Stimulated activated CD8-positive, alpha-beta memory T cell treated with anti-CD3 and anti-CD28 coated beads, Interleukin-7, amount 100 ng/mL, for 1 hour (primary cell): Measurements from ENCODE around the gene ST7L.

Experiments
- DNase-seq, 2 donors: peaks; one replicate each; pipeline ENCODE4 v3.0.0-alpha.2; 2020; ENCODE audit warnings: low read depth in 2 of 2

Gene ST7L

GRCh38 chr1:112546076-112546475, 72.9 kb downstream of the ST7L start:
- no peak for DNase-seq

DNA sequence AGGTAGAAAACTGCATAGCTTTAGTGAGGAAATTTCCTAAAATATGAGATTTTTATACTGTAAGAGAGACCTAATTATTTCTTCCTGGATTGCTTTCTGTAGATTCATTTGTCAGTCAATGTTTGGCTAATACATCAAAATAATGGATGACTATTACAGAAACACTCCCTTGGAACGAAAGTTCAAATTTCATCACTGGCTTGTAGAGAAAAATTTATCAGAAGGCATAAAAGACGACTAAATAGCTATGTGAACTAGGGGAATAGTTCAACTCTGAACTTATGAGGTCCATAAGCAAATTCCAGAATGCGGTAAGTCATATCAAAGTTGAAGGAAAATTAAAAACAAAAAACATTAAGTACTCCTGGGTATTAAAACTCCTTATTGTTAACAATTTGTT, 74.2 kb downstream of the ST7L start:
- no peak for DNase-seq

DNA sequence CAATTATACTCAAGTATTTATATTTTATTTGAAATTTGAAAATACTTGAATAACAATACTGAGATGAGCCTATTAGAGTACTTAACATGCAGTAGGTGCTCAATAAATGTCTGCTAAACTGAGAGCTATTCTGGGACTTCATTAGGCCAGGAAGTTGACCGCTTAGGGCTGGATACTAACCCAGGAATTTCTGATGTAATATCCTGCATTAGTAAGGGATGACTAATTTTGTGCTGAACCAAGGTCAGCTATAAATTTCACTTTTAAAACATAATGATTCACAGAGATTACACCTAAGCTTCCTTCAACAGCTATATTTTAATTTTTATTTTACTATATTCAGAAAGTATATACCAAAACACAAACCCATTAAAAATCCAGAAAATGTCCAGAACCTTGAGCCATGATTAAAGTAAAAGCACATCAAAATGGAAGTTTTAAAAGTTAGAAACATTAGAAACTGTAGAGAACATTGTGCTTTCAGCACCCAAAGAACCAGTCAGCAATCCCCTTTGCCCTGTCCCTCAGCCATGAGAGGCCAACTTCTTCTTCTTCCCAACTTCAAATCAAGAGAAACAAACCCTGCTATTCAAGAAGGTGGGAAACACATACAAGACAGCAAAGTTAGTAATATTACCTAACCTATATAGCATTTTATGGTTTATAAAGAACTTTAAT, 74.8 kb downstream of the ST7L start:
- DNase-seq = no peak

DNA sequence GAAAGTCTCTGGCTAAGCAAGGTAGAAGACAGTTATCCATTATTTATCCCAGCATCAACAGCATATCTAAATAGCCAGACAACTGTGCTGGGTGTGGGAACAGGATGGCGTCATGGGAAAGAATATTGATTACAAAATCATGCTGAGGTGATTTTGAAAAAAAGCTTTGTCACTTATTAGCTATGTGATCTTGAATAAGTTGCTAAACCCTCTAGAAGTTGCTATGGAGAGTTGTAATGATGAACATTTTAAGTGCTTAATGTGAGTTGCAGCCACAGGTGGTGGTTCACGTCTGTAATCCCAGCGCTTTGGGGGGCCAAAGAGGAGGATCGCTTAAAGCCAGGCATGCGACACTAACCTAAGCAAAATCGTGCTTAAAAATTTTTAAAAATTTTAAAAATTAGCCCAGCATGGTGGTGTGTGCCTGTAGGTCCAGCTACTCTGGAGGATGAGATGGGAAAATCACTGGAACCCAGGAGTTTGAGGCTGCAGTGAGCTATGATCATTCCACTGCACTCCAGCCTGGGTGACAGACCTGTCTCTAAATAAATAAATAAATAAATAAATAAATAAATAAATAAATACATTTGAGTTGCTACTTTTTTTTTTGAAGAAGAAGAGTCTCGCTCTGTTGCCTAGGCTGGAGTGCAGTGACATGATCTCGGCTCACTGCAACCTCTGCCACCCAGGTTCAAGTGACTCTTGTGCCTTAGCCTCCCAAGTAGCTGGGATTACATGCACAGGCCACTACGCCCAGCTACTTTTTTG, 76.6 kb downstream of the ST7L start:
- DNase-seq = no peak

DNA sequence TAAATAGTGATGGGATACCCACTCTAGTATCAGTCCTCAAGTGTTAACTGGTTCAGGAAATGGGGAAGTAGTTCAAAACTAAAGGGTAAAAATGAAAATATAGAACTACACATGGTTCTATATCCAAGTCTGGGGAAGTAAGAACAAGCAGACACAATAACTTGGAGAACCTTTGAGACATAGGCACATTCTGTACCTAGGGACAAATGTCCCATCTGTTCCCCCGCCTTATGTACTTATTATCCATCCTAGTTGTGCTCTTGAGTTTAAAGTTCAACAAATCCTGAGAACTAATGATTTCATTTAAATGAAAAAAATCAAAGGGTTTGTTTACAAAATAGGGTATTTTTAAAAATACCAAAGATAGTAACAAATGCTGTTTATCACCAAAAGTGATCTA, 77.6 kb downstream of the ST7L start:
- no peak for DNase-seq

DNA sequence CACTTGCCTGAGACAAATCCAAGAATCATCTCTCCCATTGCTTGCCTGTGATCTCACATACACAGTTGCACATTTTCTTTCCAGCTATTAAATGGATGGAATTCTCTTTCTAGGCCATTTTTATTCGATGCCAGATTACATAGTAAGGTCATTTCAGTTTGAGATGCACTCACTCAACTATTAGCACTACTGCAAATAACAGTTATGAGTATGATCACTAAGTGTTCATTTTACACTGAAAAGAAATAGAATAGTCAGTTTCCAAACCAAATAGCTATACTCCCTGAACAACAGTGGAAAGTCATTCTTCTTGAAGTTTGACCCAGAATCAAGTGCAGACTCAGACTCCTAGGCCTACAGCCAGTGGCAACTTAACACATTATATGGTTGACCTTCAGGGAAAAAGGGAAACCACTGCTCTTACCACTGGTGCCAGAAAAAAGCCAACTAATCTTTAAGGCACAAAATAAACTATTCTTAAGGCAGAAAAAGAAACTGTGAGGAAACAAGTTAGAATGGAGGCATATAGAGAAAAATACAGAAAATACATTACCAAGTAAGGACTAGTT, 78.6 kb downstream of the ST7L start:
- DNase-seq = no peak

DNA sequence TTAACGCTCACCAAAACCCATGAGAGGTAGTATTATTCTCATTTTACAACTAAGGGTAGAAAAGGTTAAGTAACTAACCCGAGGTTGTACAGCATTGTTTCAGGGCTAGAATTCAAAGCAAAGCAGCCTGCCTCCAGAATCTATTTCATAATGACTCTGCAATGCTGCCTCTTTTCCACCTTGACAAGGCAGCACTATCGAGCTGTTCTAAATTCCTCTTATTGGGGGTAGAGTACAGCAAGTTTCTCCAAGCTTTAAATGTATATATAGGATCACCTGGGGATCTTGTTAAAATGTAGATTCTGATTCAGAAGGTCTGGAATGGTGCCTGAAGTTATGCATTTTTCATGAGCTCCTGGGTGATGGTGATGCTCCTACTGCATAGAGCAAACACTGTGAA, 80.1 kb downstream of the ST7L start:
- DNase-seq = no peak

DNA sequence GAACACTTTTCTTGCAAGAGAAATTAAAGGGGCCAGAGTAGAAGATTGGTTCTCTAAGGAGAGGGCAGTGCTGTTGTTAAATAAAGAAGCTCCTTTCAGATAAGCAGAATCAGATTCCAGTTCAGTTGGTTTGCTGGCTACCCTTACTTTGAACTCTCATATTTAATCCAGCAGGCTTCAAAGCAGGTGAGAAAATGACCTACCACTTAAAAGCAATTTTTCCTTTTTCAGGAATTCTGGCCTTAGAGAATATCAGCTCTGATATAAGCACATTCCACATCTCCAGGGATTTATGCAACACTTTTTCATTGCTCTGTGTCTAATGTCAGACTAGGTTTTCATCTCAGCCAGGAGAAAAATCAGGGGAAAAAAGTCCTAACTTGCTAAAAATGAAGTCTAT, 81.5 kb downstream of the ST7L start:
- DNase-seq = no peak

DNA sequence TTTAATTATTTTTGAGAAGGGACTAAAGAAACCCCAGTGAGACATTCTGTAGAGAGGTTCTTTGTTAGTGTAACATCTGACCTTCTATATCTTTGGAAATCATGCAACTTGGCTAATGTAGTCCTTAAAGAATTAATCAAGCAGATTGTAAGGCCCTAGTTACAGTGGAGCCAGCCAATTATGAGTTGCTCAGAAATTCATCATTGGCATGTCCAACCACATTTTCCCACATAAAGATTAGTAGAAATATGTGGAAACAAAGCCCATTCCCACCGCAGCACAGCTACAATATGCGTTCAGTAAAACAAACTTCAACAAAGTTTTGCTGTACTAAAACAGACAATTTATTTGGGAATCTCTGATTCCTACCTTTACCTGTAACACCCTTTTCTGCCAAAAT, 82.4 kb downstream of the ST7L start:
- DNase-seq = no peak

- no peak for DNase-seq
These were observed 85.9 kb downstream of the ST7L start for GRCh38 chr1:112533029-112533428.

- DNase-seq = no peak
These were observed 86.9 kb downstream of the ST7L start for GRCh38 chr1:112532064-112532463.

DNA sequence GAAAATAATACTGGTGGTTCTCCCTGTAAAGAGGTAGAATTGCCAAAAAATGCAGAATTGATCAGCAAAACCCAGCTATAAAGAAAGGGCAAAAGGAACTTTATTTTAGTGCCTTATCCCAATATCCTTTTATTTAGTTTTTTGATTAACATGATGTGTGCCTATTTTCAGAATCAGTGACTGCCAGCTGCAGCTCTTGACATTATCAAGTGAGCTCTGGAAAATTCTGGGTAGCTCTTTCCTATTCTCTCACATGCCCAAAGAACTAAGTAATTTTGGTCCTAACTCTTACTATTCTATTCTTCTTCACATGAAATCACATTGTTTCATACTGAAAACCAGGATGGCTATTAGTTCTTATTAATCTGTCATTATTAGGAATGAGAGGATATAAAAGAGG, 88.1 kb downstream of the ST7L start:
- DNase-seq = no peak

DNA sequence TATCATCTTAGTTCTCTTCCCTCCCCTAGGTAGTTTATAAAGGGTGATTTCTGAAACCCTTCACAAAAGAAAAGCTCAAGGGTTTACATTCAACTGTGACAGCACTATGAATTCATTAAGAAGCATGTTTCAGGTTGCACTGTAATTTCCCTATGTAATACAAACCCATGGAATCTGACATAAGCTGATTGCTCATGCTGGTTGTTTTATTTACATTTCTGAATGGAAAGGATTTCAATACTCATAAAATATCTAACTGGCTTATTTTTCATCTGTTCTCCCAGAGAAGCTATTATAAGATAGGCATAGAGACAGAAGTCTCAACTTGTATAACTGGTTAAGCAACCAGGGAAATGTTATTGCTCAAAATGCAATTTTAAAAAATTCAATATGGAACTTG, 89.6 kb downstream of the ST7L start:
- no peak for DNase-seq

GRCh38 chr1:112528076-112528475, 90.9 kb downstream of the ST7L start:
- DNase-seq = no peak

DNA sequence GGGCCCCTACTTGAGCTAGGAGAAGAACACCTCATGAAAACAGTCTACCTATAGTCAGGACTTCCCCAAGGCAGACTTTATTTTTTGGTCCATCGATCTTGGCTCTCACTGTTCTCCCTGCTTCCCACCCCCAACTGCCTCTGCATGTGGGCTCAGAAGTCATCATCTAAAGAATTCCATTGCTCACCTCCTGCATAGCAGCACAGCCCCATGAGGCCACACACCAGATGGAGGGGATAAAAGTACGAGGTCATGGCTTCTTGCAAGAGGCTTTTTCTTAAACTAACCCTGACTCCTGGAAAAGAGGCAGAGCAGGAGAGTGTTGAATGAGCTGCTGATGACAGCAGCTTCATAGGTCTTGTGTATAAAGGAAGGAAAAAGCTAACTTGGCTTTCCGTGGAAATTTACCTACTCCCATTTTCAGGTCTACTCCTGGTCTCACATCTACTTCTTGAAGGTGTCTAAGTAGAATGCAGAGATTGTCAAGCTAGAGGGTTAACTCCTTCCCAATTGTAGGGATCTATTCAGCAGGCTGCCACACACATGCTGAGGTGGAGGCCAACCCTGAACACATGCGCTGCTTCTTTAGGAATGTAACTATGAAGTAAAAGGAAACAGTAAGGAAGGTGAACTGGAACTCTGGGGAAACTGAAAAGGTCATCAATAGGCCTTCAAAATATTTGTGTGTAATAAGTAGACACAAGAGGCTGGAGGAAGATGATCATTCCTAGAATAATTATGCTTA, 91.5 kb downstream of the ST7L start:
- no peak for DNase-seq

DNA sequence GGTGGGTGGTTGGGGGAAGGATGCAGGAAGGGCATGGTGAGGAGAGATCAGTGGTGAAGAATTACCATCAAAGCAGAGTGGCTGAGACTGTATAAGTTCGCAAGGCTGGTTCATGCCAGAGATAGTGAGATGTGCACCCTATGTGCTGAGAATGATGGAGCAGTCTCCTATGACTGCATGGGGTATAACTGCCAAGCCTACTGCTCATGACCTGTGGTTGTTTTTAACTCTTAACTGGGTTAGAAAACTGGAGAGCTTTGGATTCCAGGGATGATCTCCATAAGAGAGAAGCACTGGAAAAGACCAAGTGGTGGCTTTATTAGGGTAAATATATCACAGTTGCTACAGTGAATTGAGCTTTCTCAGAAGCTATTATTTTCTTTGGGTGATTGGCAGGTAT, 94.0 kb downstream of the ST7L start:
- no peak for DNase-seq

GRCh38 chr1:112524251-112524650, 94.7 kb downstream of the ST7L start:
- no peak for DNase-seq

DNA sequence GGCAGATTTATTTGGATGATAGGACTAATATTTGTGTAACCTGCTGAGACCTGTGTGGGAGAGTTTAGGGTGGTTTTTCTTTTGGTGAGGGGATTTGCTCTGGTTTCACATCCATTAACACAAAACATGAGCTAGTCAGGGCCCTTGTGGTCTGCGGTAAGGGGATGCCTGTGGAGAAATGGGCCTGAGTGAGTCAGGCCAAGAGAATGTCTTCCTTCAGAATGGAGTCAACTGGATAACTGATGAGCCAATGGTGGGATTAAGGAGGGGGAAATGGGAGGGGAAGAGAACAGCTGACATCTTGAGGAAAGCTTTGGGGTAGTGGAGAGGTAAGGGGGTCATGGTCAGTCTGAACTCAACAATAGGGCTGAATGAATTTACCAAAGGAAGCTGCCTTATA, 96.3 kb downstream of the ST7L start:
- no peak for DNase-seq

- no peak for DNase-seq
These were observed 98.8 kb downstream of the ST7L start for GRCh38 chr1:112520166-112520565.

GRCh38 chr1:112518186-112518585, 100.8 kb downstream of the ST7L start:
- DNase-seq = no peak

DNA sequence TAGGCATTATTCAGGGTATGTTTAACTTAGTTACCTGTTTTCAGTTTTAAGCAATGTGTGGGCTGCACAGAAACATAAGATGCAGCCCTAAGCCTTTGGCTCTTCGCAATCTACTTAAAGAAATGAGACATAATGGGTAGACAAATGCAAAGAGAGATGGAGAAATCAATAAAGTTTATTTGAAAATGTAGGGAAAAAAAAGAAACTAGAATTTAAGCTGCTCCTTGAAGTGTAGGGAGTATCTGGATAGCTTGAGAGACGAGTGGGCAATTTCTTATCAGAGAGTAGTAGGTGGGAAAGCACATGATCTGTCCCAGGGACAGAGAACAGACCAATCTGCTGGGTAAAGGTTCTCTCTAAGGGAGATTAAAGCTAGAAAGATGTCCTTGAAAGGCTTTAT, 101.3 kb downstream of the ST7L start:
- DNase-seq = no peak

GRCh38 chr1:112517231-112517630, 101.7 kb downstream of the ST7L start:
- no peak for DNase-seq

DNA sequence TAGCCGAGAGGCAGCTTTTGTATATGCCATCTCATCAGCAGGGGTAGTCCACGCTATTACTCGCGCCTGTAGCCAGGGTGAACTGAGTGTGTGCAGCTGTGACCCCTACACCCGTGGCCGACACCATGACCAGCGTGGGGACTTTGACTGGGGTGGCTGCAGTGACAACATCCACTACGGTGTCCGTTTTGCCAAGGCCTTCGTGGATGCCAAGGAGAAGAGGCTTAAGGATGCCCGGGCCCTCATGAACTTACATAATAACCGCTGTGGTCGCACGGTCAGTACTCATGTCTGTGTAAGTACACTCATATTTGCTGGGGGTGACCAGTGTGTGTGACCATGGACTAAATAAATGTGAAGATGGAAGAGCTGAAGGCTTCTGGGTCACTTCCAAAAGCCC, 102.8 kb downstream of the ST7L start:
- no peak for DNase-seq
